Stimulated activated effector memory CD8-positive, alpha-beta T cell treated with anti-CD3 and anti-CD28 coated beads, Interleukin-12 subunit alpha, Interleukin-12 subunit beta, amount 100 ng/mL, for 72 hours (primary cell): ENCODE data around the gene AFP.

ENCODE experiments used
- ATAC-seq: fragments of 150-1000 bp; cut with Tn5 transposase; 2 replicates; pipeline ENCODE4 v1.10.0; 2021
- DNase-seq, 2 donors: peaks; one replicate each; pipeline ENCODE4 v3.0.0; 2021 to 2022; ENCODE audit warnings: low spot score in 2 of 2
- H3K27ac Mint-ChIP-seq: one replicate; pipeline ENCODE4 v1.8.0; 2022; ENCODE audit warnings: mild to moderate bottlenecking, mixed read lengths
- H3K36me3 Mint-ChIP-seq: one replicate; pipeline ENCODE4 v1.8.0; 2022; ENCODE audit warnings: mild to moderate bottlenecking, mixed read lengths
- H3K4me1 Mint-ChIP-seq: one replicate; pipeline ENCODE4 v1.8.0; 2022; ENCODE audit warnings: mixed read lengths
- H3K4me3 Mint-ChIP-seq: one replicate; pipeline ENCODE4 v1.8.0; 2022; ENCODE audit warnings: mild to moderate bottlenecking, mixed read lengths
- H3K9me3 Mint-ChIP-seq: one replicate; pipeline ENCODE4 v1.8.0; 2022; ENCODE audit warnings: mixed read lengths

The AFP gene

GRCh38 chr4:73505567-73505966 is 69.5 kb downstream of the AFP start:
- H3K36me3 Mint-ChIP-seq: no peaks in the 10 kb centered on the region
- DNase-seq (no peak), ATAC-seq (no peak)
- no peaks in the 10 kb centered on the region for H3K9me3 Mint-ChIP-seq
- H3K4me3 Mint-ChIP-seq: no peak overlapping the region
- no peaks in the 10 kb centered on the region for H3K4me1 Mint-ChIP-seq
- H3K27ac Mint-ChIP-seq: no peak overlapping the region
